Keratinocyte (primary cell): ENCODE results near the gene FGGY. TPM values are rescaled to one million over a fixed set of nuclear protein-coding genes. Genes with fewer than 3 reads are reported as not detected.

Experiments used
- DNase-seq: peaks from one replicate; pipeline ENCODE4 v3.0.0-alpha.2; 2011; ENCODE audit warnings: low read depth, missing footprints, low spot score
- FAIRE-seq: peaks from 2 replicates; lab custom pipeline; 2011; peaks lifted over from hg19 to GRCh38; lab: Jason Lieb, UNC
- H2AFZ ChIP-seq: 2 replicates; pipeline ENCODE4 v1.6.0; 2012; ENCODE audit warnings: low read length, control low read depth, inconsistent platforms; ENCODE audit not compliant: control insufficient read depth
- H3K27ac ChIP-seq: 2 replicates; pipeline ENCODE4 v1.5.1; 2011; ENCODE audit warnings: low read length; ENCODE audit not compliant: control insufficient read depth, insufficient read depth
- H3K27me3 ChIP-seq: 3 replicates; pipeline ENCODE4 v1.6.0; 2011; ENCODE audit warnings: low read length; ENCODE audit not compliant: control insufficient read depth, insufficient read depth; ENCODE audit errors: extremely low read depth
- H3K36me3 ChIP-seq, 2 experiments: 2 replicates in 1 of 2; 3 replicates in 1 of 2; pipeline ENCODE4 v1.5.1; 2011; ENCODE audit warnings: low read length in 2 of 2, mild to moderate bottlenecking in 1 of 2; ENCODE audit not compliant: control insufficient read depth in 2 of 2, insufficient read depth in 2 of 2; ENCODE audit errors: extremely low read depth in 1 of 2
- H3K4me1 ChIP-seq: 3 replicates; pipeline ENCODE4 v1.5.1; 2011; ENCODE audit warnings: low read length; ENCODE audit not compliant: control insufficient read depth, insufficient read depth; ENCODE audit errors: extremely low read depth
- H3K4me2 ChIP-seq: 3 replicates; pipeline ENCODE4 v1.6.0; 2011; ENCODE audit warnings: low read depth, low read length; ENCODE audit not compliant: control insufficient read depth, insufficient read depth; ENCODE audit errors: extremely low read depth
- H3K4me3 ChIP-seq, 3 experiments: fragments of 200-600 bp in 1 of 3; sonication (generic) in 1 of 3; 2 replicates in 2 of 3; 3 replicates in 1 of 3; pipeline ENCODE4 v1.5.1; 2011 to 2016; ENCODE audit warnings: low read length in 3 of 3, mild to moderate bottlenecking in 3 of 3, control low read depth in 2 of 3, inconsistent platforms in 1 of 3, low read depth in 1 of 3, mixed read lengths in 1 of 3, mixed run types in 1 of 3, moderate library complexity in 1 of 3; ENCODE audit not compliant: control insufficient read depth in 2 of 3, insufficient read depth in 2 of 3; ENCODE audit errors: extremely low read depth in 1 of 3
- H3K79me2 ChIP-seq: 2 replicates; pipeline ENCODE4 v1.6.0; 2012; ENCODE audit warnings: low read length; ENCODE audit not compliant: control insufficient read depth, insufficient read depth
- H3K9ac ChIP-seq: 3 replicates; pipeline ENCODE4 v1.6.0; 2011; ENCODE audit warnings: low read length; ENCODE audit not compliant: control insufficient read depth, insufficient read depth; ENCODE audit errors: extremely low read depth
- H3K9me1 ChIP-seq: 3 replicates; pipeline ENCODE4 v1.6.0; 2011; ENCODE audit warnings: low read length; ENCODE audit not compliant: control insufficient read depth, insufficient read depth; ENCODE audit errors: extremely low read depth
- H3K9me3 ChIP-seq: 2 replicates; pipeline ENCODE4 v1.5.1; 2012; ENCODE audit warnings: low read depth, low read length; ENCODE audit not compliant: control insufficient read depth
- H4K20me1 ChIP-seq: 3 replicates; pipeline ENCODE4 v1.6.0; 2011; ENCODE audit warnings: low read length; ENCODE audit not compliant: control insufficient read depth, insufficient read depth; ENCODE audit errors: extremely low read depth
- CTCF ChIP-seq, 3 experiments: IDR thresholded peaks in 1 of 3; conservative IDR thresholded peaks in 1 of 3; optimal IDR thresholded peaks in 1 of 3; 2 replicates in 2 of 3; 3 replicates in 1 of 3; pipeline versions ENCODE3 to v1.5.1; 2011; ENCODE audit warnings: low read length in 3 of 3, mild to moderate bottlenecking in 3 of 3, moderate library complexity in 2 of 3, control low read depth in 1 of 3, inconsistent platforms in 1 of 3; ENCODE audit not compliant: insufficient read depth in 2 of 3; ENCODE audit errors: extremely low read depth in 1 of 3
- EZH2 ChIP-seq: IDR thresholded peaks from one replicate; pipeline ENCODE4 v1.6.1; 2012; ENCODE audit warnings: inconsistent platforms, mild to moderate bottlenecking, low read length, moderate library complexity
- dilution Hi-C: fragments of 300-500 bp; cut with MboI; formaldehyde crosslinking; loops from one replicate; pipeline ENCODE4 v1.7.0; 2020; ENCODE audit warnings: low sequenced_read_pairs; ENCODE audit not compliant: extremely low pct_ligation_motif_present
- polyA plus RNA-seq, 5 experiments: library from polyadenylated mRNA; depleted of rRNA in 3 of 5; stranded (reverse) in 3 of 5; stranded (forward) in 1 of 5; unstranded in 1 of 5; fragments of >200 nt; gene quantifications; 1 replicate in 1 of 5; 2 replicates in 3 of 5; 3 replicates in 1 of 5; pipeline versions ENCODE4 v1.2.1 to v1.2.3, GENCODE V29; 2011 to 2012; ENCODE audit warnings: missing spikeins in 2 of 5, low read depth in 1 of 5, low replicate concordance in 1 of 5

Gene FGGY
- polyA plus RNA-seq, 1 donor (not counting 4 experiments of a cell fraction or from before 2014, with no cell fraction given): 16.6 TPM

DNA sequence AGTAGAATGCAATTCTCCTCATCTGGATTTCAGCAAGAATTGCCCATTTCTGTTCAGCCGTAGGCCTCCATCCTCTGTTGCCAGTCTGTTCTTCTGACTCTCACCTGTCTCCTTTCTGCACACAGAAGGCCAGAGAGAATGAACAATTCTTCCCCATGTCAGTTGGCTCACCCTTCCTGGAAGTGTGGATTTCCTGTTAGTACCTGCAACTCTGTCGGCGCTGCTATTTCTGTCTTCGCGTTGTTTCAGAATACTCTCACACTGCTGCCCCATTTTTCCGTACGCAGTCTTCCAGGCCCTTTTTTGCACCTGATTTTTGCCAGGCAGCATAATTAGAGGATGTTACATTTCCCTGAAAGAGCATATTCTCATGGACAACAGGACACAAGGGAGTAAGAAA lies 200.7 kb downstream of the FGGY start:
- Histone ChIP-seq H3K9me1 (no peaks in the 10 kb centered on the region), H3K36me3 (no peaks in the 10 kb centered on the region), H3K4me3 (no peak overlapping the region), H2AFZ (no peak overlapping the region), H3K27me3 (no peaks in the 10 kb centered on the region), H3K4me1 (peaks cover 44% of the 10 kb centered on the region), H4K20me1 (no peaks in the 10 kb centered on the region), H3K79me2 (no peaks in the 10 kb centered on the region), H3K27ac (no peak overlapping the region), H3K4me2 (peak overlapping the region; percentile 2), H3K9me3 (no peaks in the 10 kb centered on the region), H3K9ac (no peak overlapping the region)
- DNase-seq: no peak
- FAIRE-seq: peak; percentile 80
- dilution Hi-C loops: no loop called here
- TF ChIP-seq CTCF (optimal IDR thresholded peaks at IDR 0.05 in 1 of 3, IDR thresholded peaks at IDR 0.05 in 1 of 3, conservative IDR thresholded peaks at IDR 0.05 in 1 of 3; ENCODE audit: extremely low read depth in 1 of 3, insufficient read depth in 2 of 3, low read length in 3 of 3) (no peak), EZH2 (no peak)

GRCh38 chr1:59498640-59499039 lies 201.7 kb downstream of the FGGY start:
- H3K4me2 ChIP-seq: peak overlapping the region; percentile 19
- no peaks in the 10 kb centered on the region for H3K27me3 ChIP-seq
- H3K9me1 ChIP-seq: no peaks in the 10 kb centered on the region
- H4K20me1 ChIP-seq: no peaks in the 10 kb centered on the region
- peaks cover 46% of the 10 kb centered on the region for H3K4me1 ChIP-seq
- peak overlapping the region; percentile 18 for H3K9ac ChIP-seq
- peak overlapping the region; percentile 46 for H3K27ac ChIP-seq
- no peaks in the 10 kb centered on the region for H3K79me2 ChIP-seq
- no peak for TF ChIP-seq EZH2
- no peak for TF ChIP-seq CTCF (optimal IDR thresholded peaks at IDR 0.05 in 1 of 3, IDR thresholded peaks at IDR 0.05 in 1 of 3, conservative IDR thresholded peaks at IDR 0.05 in 1 of 3; ENCODE audit: extremely low read depth in 1 of 3, insufficient read depth in 2 of 3, low read length in 3 of 3)
- no peak overlapping the region for H2AFZ ChIP-seq
- FAIRE-seq (peak; percentile 5), DNase-seq (no peak)
- dilution Hi-C loops: no loop called here
- H3K9me3 ChIP-seq: no peaks in the 10 kb centered on the region
- no peak overlapping the region for H3K4me3 ChIP-seq
- H3K36me3 ChIP-seq: no peaks in the 10 kb centered on the region
